ACC112 (cell line): Measurements from ENCODE around the gene ALG6.

ENCODE experiments used
- H2AFZ ChIP-seq: fragments of 200-600 bp; sonication (generic); one replicate; pipeline ENCODE4 v1.6.0; 2017; ENCODE audit warnings: antibody characterized with exemption, low read length; ENCODE audit not compliant: unreplicated experiment
- H3K27ac ChIP-seq: fragments of 200-600 bp; sonication (generic); 2 replicates; pipeline ENCODE4 v1.5.1; 2014; ENCODE audit warnings: low read depth, mild to moderate bottlenecking, antibody characterized with exemption, low read length, moderate library complexity
- H3K27me3 ChIP-seq: fragments of 200-600 bp; sonication (generic); 2 replicates; pipeline ENCODE4 v1.6.1; 2014; ENCODE audit warnings: mild to moderate bottlenecking, antibody characterized with exemption, low read length, moderate library complexity, mixed read lengths; ENCODE audit not compliant: insufficient read depth
- H3K36me3 ChIP-seq: fragments of 200-600 bp; sonication (generic); 2 replicates; pipeline ENCODE4 v1.6.1; 2016; ENCODE audit warnings: mild to moderate bottlenecking, antibody characterized with exemption, low read length, moderate library complexity, mixed read lengths; ENCODE audit not compliant: insufficient read depth
- H3K4me1 ChIP-seq: fragments of 200-600 bp; sonication (generic); one replicate; pipeline ENCODE4 v1.6.1; 2016; ENCODE audit warnings: low read length, mixed read lengths; ENCODE audit not compliant: insufficient read depth, unreplicated experiment, control insufficient read depth
- H3K4me3 ChIP-seq: fragments of 200-600 bp; sonication (generic); 2 replicates; pipeline ENCODE4 v1.5.1; 2014; ENCODE audit warnings: mild to moderate bottlenecking, low read depth, low read length
- H3K79me2 ChIP-seq: fragments of 200-600 bp; sonication (generic); one replicate; pipeline ENCODE4 v1.6.0; 2016; ENCODE audit warnings: low read length; ENCODE audit not compliant: control insufficient read depth, unreplicated experiment, insufficient read depth

ALG6 gene

DNA sequence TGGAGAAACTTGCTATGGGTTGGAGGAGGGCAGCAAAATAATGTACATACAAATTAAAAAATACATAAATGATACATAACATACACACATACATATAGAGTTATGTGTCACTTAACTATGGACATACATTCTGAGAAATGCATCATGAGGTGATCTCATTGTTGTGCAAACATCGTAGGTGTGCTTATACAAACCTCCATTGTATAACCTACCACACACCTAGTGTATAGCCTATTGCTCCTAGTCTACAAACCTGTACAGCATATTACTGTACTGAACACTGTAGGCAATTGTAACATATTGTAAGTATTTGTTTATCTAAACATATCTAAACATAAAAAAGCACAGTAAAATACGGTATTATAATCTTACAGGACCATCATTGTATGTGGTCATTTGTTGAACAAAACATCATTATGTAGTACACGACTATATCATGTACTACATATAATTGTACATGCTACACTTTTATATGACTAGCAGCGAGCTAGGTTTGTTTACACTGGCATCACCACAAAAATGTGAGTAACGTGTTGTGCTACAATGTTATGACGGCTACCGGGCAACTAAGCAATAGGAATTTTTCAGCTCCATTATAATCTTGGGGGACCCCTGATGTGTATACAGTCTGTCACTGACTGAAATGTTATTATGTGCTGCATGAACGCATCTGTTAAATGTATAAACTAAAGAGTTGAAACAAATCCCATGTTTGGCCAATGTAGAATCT lies 120.1 kb downstream of the ALG6 start:
- H3K79me2 ChIP-seq, result no peaks in the 10 kb centered on the region
- H3K4me3 ChIP-seq, result no peak overlapping the region
- H3K4me1 ChIP-seq, result no peaks in the 10 kb centered on the region
- no peaks in the 10 kb centered on the region for H3K27me3 ChIP-seq
- H2AFZ ChIP-seq, result no peak overlapping the region
- no peaks in the 10 kb centered on the region for H3K36me3 ChIP-seq
- H3K27ac ChIP-seq, result no peak overlapping the region
